Stimulated activated CD8-positive, alpha-beta memory T cell treated with anti-CD3 and anti-CD28 coated beads, Interleukin-15, amount 100 ng/mL, for 48 hours (primary cell): ENCODE data around the gene GRIA2.

Experiments used
- DNase-seq, 2 donors: peaks; one replicate each; pipeline ENCODE4 v3.0.0-alpha.2; 2020; ENCODE audit warnings: low read depth in 2 of 2

GRIA2 gene

GRCh38 chr4:157265281-157265680, 44.8 kb downstream of the GRIA2 start:
- DNase-seq: no peak

- no peak for DNase-seq
Observed at GRCh38 chr4:157270108-157270507, 49.6 kb downstream of the GRIA2 start.

- DNase-seq: no peak
Observed at GRCh38 chr4:157270552-157270951, 50.0 kb downstream of the GRIA2 start.

GRCh38 chr4:157271166-157271869, 50.8 kb downstream of the GRIA2 start:
- no peak for DNase-seq

- DNase-seq: no peak
Observed at GRCh38 chr4:157280673-157281072, 60.1 kb downstream of the GRIA2 start.

GRCh38 chr4:157282019-157282418, 61.5 kb downstream of the GRIA2 start:
- no peak for DNase-seq

GRCh38 chr4:157287445-157287844, 66.9 kb downstream of the GRIA2 start:
- no peak for DNase-seq

- no peak for DNase-seq
Observed at GRCh38 chr4:157290622-157291021, 70.1 kb downstream of the GRIA2 start.

GRCh38 chr4:157291071-157291470, 70.5 kb downstream of the GRIA2 start:
- DNase-seq: no peak

GRCh38 chr4:157293673-157294072, 73.1 kb downstream of the GRIA2 start:
- no peak for DNase-seq

GRCh38 chr4:157294575-157294974, 74.0 kb downstream of the GRIA2 start:
- no peak for DNase-seq

- no peak for DNase-seq
Observed at GRCh38 chr4:157300701-157301100, 80.2 kb downstream of the GRIA2 start.

GRCh38 chr4:157303471-157303960, 83.0 kb downstream of the GRIA2 start:
- no peak for DNase-seq

- no peak for DNase-seq
Observed at GRCh38 chr4:157304769-157305168, 84.2 kb downstream of the GRIA2 start.

- DNase-seq: no peak
Observed at GRCh38 chr4:157312702-157313101, 92.2 kb downstream of the GRIA2 start.

GRCh38 chr4:157314906-157315305, 94.4 kb downstream of the GRIA2 start:
- no peak for DNase-seq

- DNase-seq: no peak
Observed at GRCh38 chr4:157315968-157316367, 95.4 kb downstream of the GRIA2 start.

- no peak for DNase-seq
Observed at GRCh38 chr4:157320092-157320491, 99.6 kb downstream of the GRIA2 start.

GRCh38 chr4:157327666-157328065, 107.1 kb downstream of the GRIA2 start:
- no peak for DNase-seq

- DNase-seq: no peak
Observed at GRCh38 chr4:157357887-157358286, 137.4 kb downstream of the GRIA2 start.

GRCh38 chr4:157358439-157358838, 137.9 kb downstream of the GRIA2 start:
- no peak for DNase-seq

- DNase-seq: no peak
Observed at GRCh38 chr4:157358851-157359250, 138.3 kb downstream of the GRIA2 start.

GRCh38 chr4:157363360-157363759, 142.8 kb downstream of the GRIA2 start:
- DNase-seq: no peak

GRCh38 chr4:157372154-157372553, 151.6 kb downstream of the GRIA2 start:
- DNase-seq: no peak
